GM21529 (cell line): ENCODE data around the gene BRD3OS.
"Not testable (repeated sequence)": the region's sequence is repeated elsewhere in the genome, so short reads cannot be mapped to it uniquely, and the experiment has no call there.

Experiments
- ATAC-seq: cut with Tn5 transposase; IDR thresholded peaks from one replicate; pipeline ENCODE4 v1.9.1; 2021; ENCODE audit not compliant: unreplicated experiment

Gene BRD3OS

GRCh38 chr9:133987946-133988665 lies 37.2 kb upstream of the BRD3OS start:
- no peak for ATAC-seq

- ATAC-seq = not testable (repeated sequence)
Measured at GRCh38 chr9:133988771-133989170, 36.5 kb upstream of the BRD3OS start.

- no peak for ATAC-seq
Measured at GRCh38 chr9:133989625-133990365, 35.5 kb upstream of the BRD3OS start.

GRCh38 chr9:133990366-133991213 lies 34.7 kb upstream of the BRD3OS start:
- ATAC-seq = no peak

- ATAC-seq = peak; percentile 8
Measured at GRCh38 chr9:133991214-133991921, 33.9 kb upstream of the BRD3OS start.

- ATAC-seq = peak; percentile 55
Measured at GRCh38 chr9:133991964-133992779, 33.1 kb upstream of the BRD3OS start, which contains the start of gene VAV2. Gene VAV2, minus strand, starts transcription at chr9:133992324. Its CDS starts 46 bp downstream, at chr9:133992278.

GRCh38 chr9:133992780-133993634 lies 32.3 kb upstream of the BRD3OS start:
- ATAC-seq = peak; percentile 50

GRCh38 chr9:133993635-133994253 lies 31.5 kb upstream of the BRD3OS start:
- ATAC-seq = no peak

GRCh38 chr9:133994353-133995011 lies 30.8 kb upstream of the BRD3OS start:
- no peak for ATAC-seq

- no peak for ATAC-seq
Measured at GRCh38 chr9:133995012-133995896, 30.0 kb upstream of the BRD3OS start.

- ATAC-seq = no peak
Measured at GRCh38 chr9:133996531-133997520, 28.5 kb upstream of the BRD3OS start.

- ATAC-seq = no peak
Measured at GRCh38 chr9:133997584-133997983, 27.7 kb upstream of the BRD3OS start.

GRCh38 chr9:133998915-133999595 lies 26.2 kb upstream of the BRD3OS start:
- ATAC-seq = no peak

- ATAC-seq = no peak
Measured at GRCh38 chr9:133999851-134000265, 25.4 kb upstream of the BRD3OS start.

- no peak for ATAC-seq
Measured at GRCh38 chr9:134002796-134003195, 22.5 kb upstream of the BRD3OS start.
